A549 (cell line): ENCODE results near the gene TIMM17A. TPM values are rescaled to one million over a fixed set of nuclear protein-coding genes. Genes with fewer than 3 reads are reported as not detected.
A peak's percentile ranks its signal among the peaks of the same experiment; 100 is the strongest.

Source experiments
- BHLHE40 ChIP-seq: IDR thresholded peaks from 2 replicates; pipeline ENCODE4 v1.6.1; 2012; ENCODE audit warnings: low read depth, low read length, inconsistent platforms
- EHF ChIP-seq: fragments of 250-450 bp; sonication (Bioruptor Pico); IDR thresholded peaks from 2 replicates; pipeline ENCODE4 v1.5.0; 2020; ENCODE audit warnings: mild to moderate bottlenecking
- ESRRA ChIP-seq: fragments of 150-350 bp; IDR thresholded peaks from 2 replicates; pipeline ENCODE4 v1.6.1; 2014; ENCODE audit warnings: mild to moderate bottlenecking, low read length, borderline replicate concordance
- FOSL2 ChIP-seq, 2 experiments: fragments of 450-650 bp in 1 of 2; fragments of >200 bp in 1 of 2; sonication (Bioruptor Twin) in 1 of 2; formaldehyde crosslinking; IDR thresholded peaks; 2 replicates each; pipeline versions ENCODE4 v1.5.0 to v1.6.1; 2016 to 2020; ENCODE audit warnings: mild to moderate bottlenecking in 1 of 2, moderate library complexity in 1 of 2
- GATA3 ChIP-seq: IDR thresholded peaks from 2 replicates; pipeline ENCODE4 v1.6.1; 2012; ENCODE audit warnings: borderline replicate concordance
- HOXB13 ChIP-seq: fragments of 250-450 bp; sonication (Bioruptor Pico); IDR thresholded peaks from 2 replicates; pipeline ENCODE4 v1.5.0; 2020; ENCODE audit warnings: low read depth, mild to moderate bottlenecking, moderate library complexity
- KDM5A ChIP-seq: fragments of 200-600 bp; sonication (generic); IDR thresholded peaks from 2 replicates; pipeline ENCODE4 v1.6.1; 2016; ENCODE audit warnings: antibody characterized with exemption, mild to moderate bottlenecking
- POLR2AphosphoS2 ChIP-seq: conservative IDR thresholded peaks from 2 replicates; pipeline ENCODE4 v1.6.1; 2012; ENCODE audit warnings: low read length, improper control_type of control experiment, inconsistent platforms
- RAD21 ChIP-seq, 2 experiments: fragments of >200 bp in 1 of 2; sonication (Bioruptor Twin) in 1 of 2; formaldehyde crosslinking in 1 of 2; IDR thresholded peaks in 1 of 2; conservative IDR thresholded peaks in 1 of 2; 2 replicates in 1 of 2; 3 replicates in 1 of 2; pipeline ENCODE4 v1.6.1; 2012 to 2018; ENCODE audit warnings: inconsistent platforms in 1 of 2
- RNF2 ChIP-seq: fragments of 200-600 bp; sonication (generic); IDR thresholded peaks from 2 replicates; pipeline ENCODE4 v1.6.1; 2016; ENCODE audit warnings: low read depth, mild to moderate bottlenecking, antibody characterized with exemption, moderate library complexity, borderline replicate concordance
- SMC3 ChIP-seq: fragments of >200 bp; sonication (Bioruptor Twin); formaldehyde crosslinking; IDR thresholded peaks from 3 replicates; pipeline ENCODE4 v1.6.1; 2018; ENCODE audit warnings: inconsistent platforms
- ZNF302 ChIP-seq: fragments of 250-450 bp; sonication (Bioruptor Pico); IDR thresholded peaks from 2 replicates; pipeline ENCODE4 v1.9.0; 2021; ENCODE audit warnings: inconsistent platforms, mild to moderate bottlenecking, moderate library complexity
- polyA plus RNA-seq, 4 experiments: library from polyadenylated mRNA; depleted of rRNA in 3 of 4; stranded (reverse); fragments of >200 nt; fragmentation: RNase III in 1 of 4; extraction: RNeasy Plus Mini Kit Qiagen cat#74134 plus additional on column Dnase treatment in 1 of 4; gene quantifications; 2 replicates in 3 of 4; 3 replicates in 1 of 4; pipeline ENCODE4 v1.2.3, GENCODE V29; 2011 to 2017
- TF ChIP-seq, protein P1 (sequence below): fragments of 250-450 bp; sonication (Bioruptor Pico); IDR thresholded peaks from 2 replicates; pipeline ENCODE4 v1.5.0; 2020; ENCODE audit warnings: low read depth, mild to moderate bottlenecking, moderate library complexity
- TF ChIP-seq, protein P2 (sequence below): fragments of 150-350 bp; IDR thresholded peaks from 2 replicates; pipeline ENCODE4 v1.6.1; 2014; ENCODE audit warnings: low read depth, mild to moderate bottlenecking, low read length
- TF ChIP-seq, protein P3 (sequence below): fragments of 200-600 bp; sonication (generic); IDR thresholded peaks from 2 replicates; pipeline ENCODE4 v1.6.1; 2016; ENCODE audit warnings: antibody characterized with exemption, mild to moderate bottlenecking, moderate library complexity
- TF ChIP-seq, protein P4 (sequence below): IDR thresholded peaks from 2 replicates; pipeline ENCODE4 v1.6.1; 2012; ENCODE audit warnings: low read depth, borderline replicate concordance
- TF ChIP-seq, protein P5 (sequence below): fragments of >200 bp; sonication (Bioruptor Twin); formaldehyde crosslinking; IDR thresholded peaks from 2 replicates; pipeline ENCODE4 v1.6.1; 2016
- TF ChIP-seq, protein P6 (sequence below): fragments of >200 bp; sonication (Bioruptor Twin); formaldehyde crosslinking; IDR thresholded peaks from 3 replicates; pipeline ENCODE4 v1.5.1; 2016

TIMM17A gene
- polyA plus RNA-seq, 2 of the 4 experiments (the other 2 are of a cell fraction), result 127 to 134 TPM

DNA sequence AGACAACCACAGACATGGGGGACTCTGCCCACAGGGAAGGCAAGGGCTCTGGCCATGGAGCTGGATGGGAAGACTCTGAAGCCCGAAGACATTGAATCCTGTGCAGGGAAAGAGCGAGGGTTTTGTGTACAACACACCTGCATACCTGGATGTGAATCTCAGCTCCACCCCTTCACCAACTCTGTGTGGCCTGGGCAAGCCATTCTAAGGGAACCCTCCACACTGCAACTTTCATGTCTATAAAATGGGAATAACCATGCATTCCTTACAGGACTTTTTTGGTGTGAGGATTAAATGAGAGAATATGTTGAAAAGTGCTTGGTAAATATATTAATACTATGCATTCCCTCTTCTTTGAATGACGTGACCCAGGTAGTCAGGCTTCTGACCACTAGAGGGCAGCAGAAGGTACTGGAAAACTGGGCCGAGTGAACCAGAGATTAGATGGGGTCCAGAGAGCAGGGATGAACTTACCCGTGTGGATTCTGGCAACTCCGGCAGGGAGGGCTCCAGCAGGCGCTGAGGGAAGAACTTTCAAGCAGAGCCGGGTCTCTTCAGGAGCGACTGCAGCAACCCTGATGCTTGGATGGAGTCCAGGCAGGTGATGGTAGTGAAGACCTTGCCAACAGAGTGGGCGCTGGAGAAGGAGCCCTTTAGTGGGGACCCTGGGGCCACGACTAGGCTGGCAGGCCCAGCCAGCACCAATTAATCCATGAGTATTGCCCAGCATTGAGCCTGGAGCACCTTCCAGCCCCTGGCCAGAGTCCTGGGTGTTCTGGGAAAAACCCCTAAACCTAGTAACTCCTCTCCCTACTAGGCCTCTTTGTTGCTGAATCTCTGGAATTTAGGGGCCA lies 54.2 kb downstream of the TIMM17A start (continued):
- peak; percentile 19; the same call in 1 of the 2 replicates for TF ChIP-seq KDM5A
- TF ChIP-seq BHLHE40, result no peak
- peak; percentile 96 to 97 for TF ChIP-seq RAD21 (conservative IDR thresholded peaks at IDR 0.05 in 1 of 2, IDR thresholded peaks at IDR 0.05 in 1 of 2)
- TF ChIP-seq, protein P1, sequence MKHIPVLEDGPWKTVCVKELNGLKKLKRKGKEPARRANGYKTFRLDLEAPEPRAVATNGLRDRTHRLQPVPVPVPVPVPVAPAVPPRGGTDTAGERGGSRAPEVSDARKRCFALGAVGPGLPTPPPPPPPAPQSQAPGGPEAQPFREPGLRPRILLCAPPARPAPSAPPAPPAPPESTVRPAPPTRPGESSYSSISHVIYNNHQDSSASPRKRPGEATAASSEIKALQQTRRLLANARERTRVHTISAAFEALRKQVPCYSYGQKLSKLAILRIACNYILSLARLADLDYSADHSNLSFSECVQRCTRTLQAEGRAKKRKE (CRISPR knock-in tag), result no peak
- no peak for TF ChIP-seq POLR2AphosphoS2
- TF ChIP-seq SMC3, result peak; percentile 94
- TF ChIP-seq FOSL2 (IDR thresholded peaks at IDR 0.05), result no peak
- no peak for TF ChIP-seq FOSL2 (CRISPR knock-in tag; IDR thresholded peaks at IDR 0.05)
- TF ChIP-seq ZNF302, result no peak
- TF ChIP-seq GATA3, result no peak
- TF ChIP-seq, protein P2, sequence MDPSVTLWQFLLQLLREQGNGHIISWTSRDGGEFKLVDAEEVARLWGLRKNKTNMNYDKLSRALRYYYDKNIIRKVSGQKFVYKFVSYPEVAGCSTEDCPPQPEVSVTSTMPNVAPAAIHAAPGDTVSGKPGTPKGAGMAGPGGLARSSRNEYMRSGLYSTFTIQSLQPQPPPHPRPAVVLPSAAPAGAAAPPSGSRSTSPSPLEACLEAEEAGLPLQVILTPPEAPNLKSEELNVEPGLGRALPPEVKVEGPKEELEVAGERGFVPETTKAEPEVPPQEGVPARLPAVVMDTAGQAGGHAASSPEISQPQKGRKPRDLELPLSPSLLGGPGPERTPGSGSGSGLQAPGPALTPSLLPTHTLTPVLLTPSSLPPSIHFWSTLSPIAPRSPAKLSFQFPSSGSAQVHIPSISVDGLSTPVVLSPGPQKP, result no peak
- TF ChIP-seq, protein P3, sequence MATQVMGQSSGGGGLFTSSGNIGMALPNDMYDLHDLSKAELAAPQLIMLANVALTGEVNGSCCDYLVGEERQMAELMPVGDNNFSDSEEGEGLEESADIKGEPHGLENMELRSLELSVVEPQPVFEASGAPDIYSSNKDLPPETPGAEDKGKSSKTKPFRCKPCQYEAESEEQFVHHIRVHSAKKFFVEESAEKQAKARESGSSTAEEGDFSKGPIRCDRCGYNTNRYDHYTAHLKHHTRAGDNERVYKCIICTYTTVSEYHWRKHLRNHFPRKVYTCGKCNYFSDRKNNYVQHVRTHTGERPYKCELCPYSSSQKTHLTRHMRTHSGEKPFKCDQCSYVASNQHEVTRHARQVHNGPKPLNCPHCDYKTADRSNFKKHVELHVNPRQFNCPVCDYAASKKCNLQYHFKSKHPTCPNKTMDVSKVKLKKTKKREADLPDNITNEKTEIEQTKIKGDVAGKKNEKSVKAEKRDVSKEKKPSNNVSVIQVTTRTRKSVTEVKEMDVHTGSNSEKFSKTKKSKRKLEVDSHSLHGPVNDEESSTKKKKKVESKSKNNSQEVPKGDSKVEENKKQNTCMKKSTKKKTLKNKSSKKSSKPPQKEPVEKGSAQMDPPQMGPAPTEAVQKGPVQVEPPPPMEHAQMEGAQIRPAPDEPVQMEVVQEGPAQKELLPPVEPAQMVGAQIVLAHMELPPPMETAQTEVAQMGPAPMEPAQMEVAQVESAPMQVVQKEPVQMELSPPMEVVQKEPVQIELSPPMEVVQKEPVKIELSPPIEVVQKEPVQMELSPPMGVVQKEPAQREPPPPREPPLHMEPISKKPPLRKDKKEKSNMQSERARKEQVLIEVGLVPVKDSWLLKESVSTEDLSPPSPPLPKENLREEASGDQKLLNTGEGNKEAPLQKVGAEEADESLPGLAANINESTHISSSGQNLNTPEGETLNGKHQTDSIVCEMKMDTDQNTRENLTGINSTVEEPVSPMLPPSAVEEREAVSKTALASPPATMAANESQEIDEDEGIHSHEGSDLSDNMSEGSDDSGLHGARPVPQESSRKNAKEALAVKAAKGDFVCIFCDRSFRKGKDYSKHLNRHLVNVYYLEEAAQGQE, result no peak
- TF ChIP-seq RNF2, result no peak
- peak; percentile 54; the same call in 1 of the 2 replicates for TF ChIP-seq HOXB13 (CRISPR knock-in tag)
- TF ChIP-seq ESRRA, result no peak
- TF ChIP-seq, protein P4, sequence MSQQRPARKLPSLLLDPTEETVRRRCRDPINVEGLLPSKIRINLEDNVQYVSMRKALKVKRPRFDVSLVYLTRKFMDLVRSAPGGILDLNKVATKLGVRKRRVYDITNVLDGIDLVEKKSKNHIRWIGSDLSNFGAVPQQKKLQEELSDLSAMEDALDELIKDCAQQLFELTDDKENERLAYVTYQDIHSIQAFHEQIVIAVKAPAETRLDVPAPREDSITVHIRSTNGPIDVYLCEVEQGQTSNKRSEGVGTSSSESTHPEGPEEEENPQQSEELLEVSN, result no peak
- TF ChIP-seq EHF, result 0 out of 2 replicates have a peak, but pooled peaks have one; percentile 57
- TF ChIP-seq, protein P5, sequence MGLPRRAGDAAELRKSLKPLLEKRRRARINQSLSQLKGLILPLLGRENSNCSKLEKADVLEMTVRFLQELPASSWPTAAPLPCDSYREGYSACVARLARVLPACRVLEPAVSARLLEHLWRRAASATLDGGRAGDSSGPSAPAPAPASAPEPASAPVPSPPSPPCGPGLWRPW, result no peak
- TF ChIP-seq, protein P6, sequence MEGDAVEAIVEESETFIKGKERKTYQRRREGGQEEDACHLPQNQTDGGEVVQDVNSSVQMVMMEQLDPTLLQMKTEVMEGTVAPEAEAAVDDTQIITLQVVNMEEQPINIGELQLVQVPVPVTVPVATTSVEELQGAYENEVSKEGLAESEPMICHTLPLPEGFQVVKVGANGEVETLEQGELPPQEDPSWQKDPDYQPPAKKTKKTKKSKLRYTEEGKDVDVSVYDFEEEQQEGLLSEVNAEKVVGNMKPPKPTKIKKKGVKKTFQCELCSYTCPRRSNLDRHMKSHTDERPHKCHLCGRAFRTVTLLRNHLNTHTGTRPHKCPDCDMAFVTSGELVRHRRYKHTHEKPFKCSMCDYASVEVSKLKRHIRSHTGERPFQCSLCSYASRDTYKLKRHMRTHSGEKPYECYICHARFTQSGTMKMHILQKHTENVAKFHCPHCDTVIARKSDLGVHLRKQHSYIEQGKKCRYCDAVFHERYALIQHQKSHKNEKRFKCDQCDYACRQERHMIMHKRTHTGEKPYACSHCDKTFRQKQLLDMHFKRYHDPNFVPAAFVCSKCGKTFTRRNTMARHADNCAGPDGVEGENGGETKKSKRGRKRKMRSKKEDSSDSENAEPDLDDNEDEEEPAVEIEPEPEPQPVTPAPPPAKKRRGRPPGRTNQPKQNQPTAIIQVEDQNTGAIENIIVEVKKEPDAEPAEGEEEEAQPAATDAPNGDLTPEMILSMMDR, result peak; percentile 95
